Nephron (organoid): Measurements from ENCODE around the gene ZNF142.

Source experiments
- H3K27ac Mint-ChIP-seq, 3 experiments: 2 replicates each; pipeline ENCODE4 v1.8.0; 2020; ENCODE audit warnings: mixed read lengths in 3 of 3, mild to moderate bottlenecking in 2 of 3, moderate library complexity in 1 of 3
- H3K27me3 Mint-ChIP-seq: 2 replicates; pipeline ENCODE4 v1.8.0; 2021; ENCODE audit warnings: low read depth, mild to moderate bottlenecking, moderate library complexity, mixed read lengths
- H3K36me3 Mint-ChIP-seq: 2 replicates; pipeline ENCODE4 v1.8.0; 2020; ENCODE audit warnings: low read depth, mixed read lengths
- H3K4me1 Mint-ChIP-seq: 2 replicates; pipeline ENCODE4 v1.8.0; 2020; ENCODE audit warnings: mixed read lengths
- H3K4me3 Mint-ChIP-seq, 3 experiments: 2 replicates each; pipeline ENCODE4 v1.8.0; 2020; ENCODE audit warnings: mild to moderate bottlenecking in 3 of 3, mixed read lengths in 3 of 3, moderate library complexity in 2 of 3
- H3K9me3 Mint-ChIP-seq: 2 replicates; pipeline ENCODE4 v1.8.0; 2020; ENCODE audit warnings: mixed read lengths
- CTCF ChIP-seq, 3 experiments: fragments of 200-600 bp; sonication (generic); IDR thresholded peaks; one replicate each; pipeline ENCODE4 v1.5.0; 2021; ENCODE audit warnings: antibody characterized with exemption in 3 of 3; ENCODE audit not compliant: unreplicated experiment in 3 of 3

The ZNF142 gene

GRCh38 chr2:218662377-218662776, 3.0 kb upstream of the ZNF142 start:
- H3K27ac Mint-ChIP-seq: no peak overlapping the region
- no peaks in the 10 kb centered on the region for H3K27me3 Mint-ChIP-seq

GRCh38 chr2:218659988-218660358, 550 bp upstream of the ZNF142 start:
- no peak for TF ChIP-seq CTCF (IDR thresholded peaks at IDR 0.05; ENCODE audit: unreplicated experiment in 3 of 3)
- H3K4me3 Mint-ChIP-seq: peak overlapping the region; percentile 96 to 98 (median 98)
- peaks cover 36% of the 10 kb centered on the region for H3K36me3 Mint-ChIP-seq
- H3K27me3 Mint-ChIP-seq: no peaks in the 10 kb centered on the region
- H3K27ac Mint-ChIP-seq: peak overlapping the region in 2 of 3 experiments; percentile 71 to 72
- H3K9me3 Mint-ChIP-seq: no peaks in the 10 kb centered on the region
- peaks cover 23% of the 10 kb centered on the region for H3K4me1 Mint-ChIP-seq

More at GRCh38 chr2:218662377-218662776, 3.0 kb upstream of the ZNF142 start:
- Mint-ChIP-seq H3K4me3 (peak overlapping the region in 2 of 3 experiments; percentile 26 to 60), H3K4me1 (peaks cover 23% of the 10 kb centered on the region), H3K9me3 (no peaks in the 10 kb centered on the region), H3K36me3 (peaks cover 42% of the 10 kb centered on the region)
- TF ChIP-seq CTCF (IDR thresholded peaks at IDR 0.05; ENCODE audit: unreplicated experiment in 3 of 3): no peak

- Mint-ChIP-seq H3K4me3 (peak overlapping the region; percentile 96 to 98 (median 98)), H3K27ac (peak overlapping the region; percentile 72 to 86 (median 80)), H3K4me1 (peaks cover 23% of the 10 kb centered on the region), H3K27me3 (no peaks in the 10 kb centered on the region), H3K36me3 (peaks cover 27% of the 10 kb centered on the region), H3K9me3 (no peaks in the 10 kb centered on the region)
- peak; percentile 29 to 49 (median 45) for TF ChIP-seq CTCF (IDR thresholded peaks at IDR 0.05; ENCODE audit: unreplicated experiment in 3 of 3)
These were observed 659 bp downstream of the ZNF142 start for GRCh38 chr2:218658671-218659257.

- Mint-ChIP-seq H3K4me3 (no peak overlapping the region), H3K27ac (no peak overlapping the region), H3K27me3 (no peaks in the 10 kb centered on the region), H3K36me3 (peaks cover 26% of the 10 kb centered on the region), H3K9me3 (no peaks in the 10 kb centered on the region), H3K4me1 (peaks cover 23% of the 10 kb centered on the region)
- no peak for TF ChIP-seq CTCF (IDR thresholded peaks at IDR 0.05; ENCODE audit: unreplicated experiment in 3 of 3)
These were observed 3.7 kb downstream of the ZNF142 start for GRCh38 chr2:218655751-218656150.

- Mint-ChIP-seq H3K36me3 (peaks cover 52% of the 10 kb centered on the region), H3K4me1 (peaks cover 3% of the 10 kb centered on the region), H3K4me3 (no peak overlapping the region), H3K27ac (peak overlapping the region in 1 of 3 experiments; percentile 28), H3K9me3 (no peaks in the 10 kb centered on the region), H3K27me3 (no peaks in the 10 kb centered on the region)
- TF ChIP-seq CTCF (IDR thresholded peaks at IDR 0.05; ENCODE audit: unreplicated experiment in 3 of 3): no peak
These were observed 10.7 kb downstream of the ZNF142 start for GRCh38 chr2:218648787-218649100.

- Mint-ChIP-seq H3K4me1 (peaks cover 3% of the 10 kb centered on the region), H3K27ac (peak overlapping the region in 1 of 3 experiments; percentile 28), H3K4me3 (no peak overlapping the region), H3K27me3 (no peaks in the 10 kb centered on the region), H3K36me3 (peaks cover 52% of the 10 kb centered on the region), H3K9me3 (no peaks in the 10 kb centered on the region)
- TF ChIP-seq CTCF (IDR thresholded peaks at IDR 0.05; ENCODE audit: unreplicated experiment in 3 of 3): peak; percentile 71 to 77 (median 75)
These were observed 11.2 kb downstream of the ZNF142 start for GRCh38 chr2:218648088-218648786.
